Omental fat pad (tissue), 4 donors: Measurements from ENCODE around the gene AIFM1. TPM values are rescaled to one million over a fixed set of nuclear protein-coding genes. Genes with fewer than 3 reads are reported as not detected.

Experiments used
- ATAC-seq: fragments of 150-250 bp; one replicate; pipeline ENCODE4 v1.9.1; 2016; ENCODE audit warnings: mild to moderate bottlenecking, moderate library complexity; ENCODE audit not compliant: low FRiP score
- DNase-seq: peaks from one replicate; pipeline ENCODE4 v3.0.0-alpha.2; 2019; ENCODE audit warnings: low spot score
- total RNA-seq, 4 donors: library from RNA; depleted of rRNA; stranded (reverse); fragments of >200 nt; gene quantifications; one replicate each; pipeline ENCODE4 v1.1.0, GENCODE V29; 2016
- TF ChIP-seq, protein P1 (sequence below), 3 donors: fragments of 450-650 bp; IDR thresholded peaks; one replicate each; pipeline ENCODE4 v1.5.1; 2016 to 2017; ENCODE audit warnings: antibody characterized with exemption in 3 of 3, mild to moderate bottlenecking in 3 of 3, moderate library complexity in 2 of 3

Gene AIFM1
- total RNA-seq, 4 donors from 2014 or later = 14.7 to 21.2 (median 16.9) TPM

GRCh38 chrX:130079824-130080406 lies 85.7 kb downstream of the AIFM1 start:
- TF ChIP-seq, protein P1, sequence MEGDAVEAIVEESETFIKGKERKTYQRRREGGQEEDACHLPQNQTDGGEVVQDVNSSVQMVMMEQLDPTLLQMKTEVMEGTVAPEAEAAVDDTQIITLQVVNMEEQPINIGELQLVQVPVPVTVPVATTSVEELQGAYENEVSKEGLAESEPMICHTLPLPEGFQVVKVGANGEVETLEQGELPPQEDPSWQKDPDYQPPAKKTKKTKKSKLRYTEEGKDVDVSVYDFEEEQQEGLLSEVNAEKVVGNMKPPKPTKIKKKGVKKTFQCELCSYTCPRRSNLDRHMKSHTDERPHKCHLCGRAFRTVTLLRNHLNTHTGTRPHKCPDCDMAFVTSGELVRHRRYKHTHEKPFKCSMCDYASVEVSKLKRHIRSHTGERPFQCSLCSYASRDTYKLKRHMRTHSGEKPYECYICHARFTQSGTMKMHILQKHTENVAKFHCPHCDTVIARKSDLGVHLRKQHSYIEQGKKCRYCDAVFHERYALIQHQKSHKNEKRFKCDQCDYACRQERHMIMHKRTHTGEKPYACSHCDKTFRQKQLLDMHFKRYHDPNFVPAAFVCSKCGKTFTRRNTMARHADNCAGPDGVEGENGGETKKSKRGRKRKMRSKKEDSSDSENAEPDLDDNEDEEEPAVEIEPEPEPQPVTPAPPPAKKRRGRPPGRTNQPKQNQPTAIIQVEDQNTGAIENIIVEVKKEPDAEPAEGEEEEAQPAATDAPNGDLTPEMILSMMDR (IDR thresholded peaks at IDR 0.05) = peak in 2 of 3 donors; percentile 25 to 73
- ATAC-seq (peak; percentile 59), DNase-seq (no peak)

Other genes with a start within 250 kb of the AIFM1 start
- 1 to 10 TPM; 4.9 to 8.0 (median 5.2) TPM for gene BCORL1, start 183.2 kb downstream of the AIFM1 start, total RNA-seq
- 10 to 100 TPM; 10.8 to 30.5 (median 15.0) TPM for gene ELF4, start 55.3 kb downstream of the AIFM1 start, total RNA-seq
- gene RAB33A, start 6.1 kb upstream of the AIFM1 start, total RNA-seq = 1 to 10 TPM in 3 of 4 donors, not detected in 1; 1.4 to 3.0 (median 1.4) TPM
- 1 to 10 TPM; 3.3 to 4.9 (median 4.2) TPM for gene ZNF280C, start 103.1 kb upstream of the AIFM1 start, total RNA-seq
- 10 to 100 TPM in 1 of 4 donors, 1 to 10 TPM in 3; 6.7 to 10.0 (median 8.6) TPM for gene SLC25A14, start 174.1 kb upstream of the AIFM1 start, total RNA-seq
- gene GPR119, start 219.8 kb upstream of the AIFM1 start, total RNA-seq = not detected
- 10 to 100 TPM; 10.6 to 18.9 (median 12.1) TPM for gene RBMX2, start 236.1 kb upstream of the AIFM1 start, total RNA-seq